Umbilical cord (tissue), 2 donors: ENCODE results near the gene PTGES2. TPM values are rescaled to one million over a fixed set of nuclear protein-coding genes. Genes with fewer than 3 reads are reported as not detected.
"Not testable (repeated sequence)": the region's sequence is repeated elsewhere in the genome, so short reads cannot be mapped to it uniquely, and the experiment has no call there.

Experiments
- DNase-seq: peaks from one replicate; pipeline ENCODE4 v3.0.0-alpha.2; 2015; ENCODE audit warnings: low spot score
- total RNA-seq: library from RNA; depleted of rRNA; stranded (reverse); fragments of >200 nt; gene quantifications from one replicate; pipeline ENCODE4 v1.2.3, GENCODE V29; 2014; ENCODE audit warnings: low replicate concordance; ENCODE audit not compliant: insufficient read depth

The PTGES2 gene
- total RNA-seq, 1 donor from 2014 or later: 26.0 TPM

DNA sequence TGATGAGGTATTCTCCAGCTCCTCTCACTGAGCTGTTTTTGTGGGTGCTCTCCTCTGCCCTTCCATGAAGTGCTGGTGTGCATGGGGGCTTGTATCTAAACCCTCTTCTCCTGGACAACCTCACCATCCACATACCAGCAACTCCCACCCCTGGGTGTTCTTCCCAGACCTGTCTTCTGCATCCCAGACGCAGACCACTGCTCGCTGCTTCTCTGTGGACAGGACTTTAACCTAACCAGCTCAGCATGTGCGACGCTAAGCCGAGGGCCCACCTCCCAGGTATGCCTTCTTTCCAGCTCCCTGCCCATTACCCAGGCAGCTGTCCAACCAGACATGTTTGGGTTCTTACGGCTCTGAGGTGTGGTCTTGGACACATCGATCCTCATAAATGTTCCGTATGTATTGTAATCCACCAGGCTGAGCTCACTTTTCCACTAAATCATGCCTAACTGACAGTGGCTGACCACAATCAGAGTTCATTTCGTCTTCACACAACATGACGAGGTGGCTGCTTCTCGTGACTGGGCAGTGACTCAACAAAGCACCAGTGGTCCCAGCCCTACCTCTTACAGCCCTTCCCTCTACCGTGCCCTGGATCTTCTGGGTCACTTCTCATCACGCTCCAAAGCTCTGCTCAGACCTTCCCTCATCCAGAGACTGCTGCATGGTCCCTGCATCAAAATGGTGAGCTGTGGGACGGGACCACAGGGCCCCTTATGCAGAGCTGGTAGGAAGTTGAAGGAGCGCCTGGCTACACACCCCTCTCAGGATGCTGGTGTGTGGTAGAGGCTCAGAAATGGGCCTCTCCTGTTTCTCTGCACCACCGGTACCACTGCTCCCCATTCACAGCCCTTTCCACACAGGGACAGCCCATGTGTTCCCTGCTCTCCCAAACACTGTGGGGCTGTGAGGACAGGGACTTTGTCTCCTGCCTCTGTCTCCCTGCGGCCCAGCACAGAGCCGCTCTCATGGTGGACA, 9.6 kb upstream of the PTGES2 start:
- DNase-seq: no peak

DNA sequence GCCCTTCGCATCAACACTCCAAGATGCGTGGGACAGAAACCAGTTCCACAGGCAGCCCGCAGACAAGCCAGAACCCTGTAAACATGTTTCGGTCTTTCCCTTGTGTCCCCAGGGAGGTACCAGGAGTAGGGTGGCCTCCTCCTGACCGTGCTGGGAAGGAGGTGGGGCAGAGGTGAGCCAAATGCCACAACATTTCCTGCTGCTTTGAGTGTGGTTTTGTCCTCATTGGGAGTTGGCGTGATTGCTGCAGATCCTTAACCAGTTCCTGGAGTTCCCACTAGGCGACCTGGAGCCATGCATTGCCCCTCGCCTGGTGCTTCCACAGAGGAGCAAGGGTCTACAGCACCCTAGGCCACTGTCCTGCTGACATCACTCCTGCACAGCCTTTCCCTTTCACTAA, 8.0 kb upstream of the PTGES2 start:
- not testable (repeated sequence) for DNase-seq

DNA sequence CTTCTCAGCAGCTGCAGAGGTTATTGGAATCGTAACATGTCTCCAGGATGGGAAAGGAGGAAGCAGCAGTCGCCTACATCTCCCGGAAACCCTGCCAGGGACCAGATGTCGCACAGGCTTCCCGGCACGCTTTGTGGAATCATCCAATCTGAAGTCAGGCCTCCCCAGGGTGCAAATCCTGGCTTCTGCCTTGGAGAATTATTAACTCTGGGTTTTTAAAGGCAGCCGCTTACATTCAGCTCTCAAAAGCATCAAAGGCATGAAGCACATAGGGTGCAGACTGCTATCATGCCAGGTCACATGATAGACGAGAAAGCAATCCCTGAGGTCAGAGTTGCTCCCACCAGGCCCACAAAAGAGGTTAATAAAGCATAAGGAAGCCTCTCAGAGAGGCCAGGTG, 4.6 kb upstream of the PTGES2 start:
- not testable (repeated sequence) for DNase-seq

DNA sequence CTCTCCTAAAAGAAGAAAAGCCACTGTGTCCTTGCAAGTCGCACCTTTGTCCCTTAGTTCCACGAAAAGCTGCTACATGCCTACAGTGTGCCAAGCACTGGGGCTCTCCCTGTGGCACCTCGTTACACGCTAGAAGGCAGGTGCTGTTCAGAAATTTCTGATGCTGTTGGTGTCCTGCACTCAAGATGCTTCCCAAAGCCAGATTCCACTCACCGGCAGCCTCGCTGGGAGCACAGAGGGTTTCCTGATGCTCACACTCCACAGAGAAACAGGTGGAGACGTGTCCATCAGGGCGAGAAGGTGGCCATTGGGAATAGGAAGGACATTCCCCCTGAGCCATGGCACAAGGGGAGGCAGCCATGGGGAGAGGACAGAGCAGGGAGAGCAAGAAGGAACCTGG, 3.8 kb upstream of the PTGES2 start:
- DNase-seq: not testable (repeated sequence)

DNA sequence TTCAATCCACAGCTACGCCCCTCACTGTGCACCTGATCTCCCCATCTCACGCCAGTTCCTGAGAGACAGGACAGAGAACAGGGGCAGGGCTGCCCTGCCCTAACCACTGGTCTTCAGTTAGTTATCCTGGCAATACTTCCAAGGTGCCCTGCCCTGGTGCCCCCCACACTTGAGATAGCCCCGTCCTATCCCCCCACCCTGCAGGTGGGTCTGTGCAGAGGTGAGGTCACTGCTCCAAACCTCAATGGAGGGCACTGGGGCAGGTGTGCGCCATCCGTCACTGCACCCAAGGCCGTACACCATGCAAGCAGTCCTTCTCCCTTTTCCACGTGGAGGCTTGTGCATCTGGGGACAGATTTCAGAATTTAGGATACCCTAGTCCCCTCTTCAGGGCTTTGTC, 3.1 kb upstream of the PTGES2 start:
- DNase-seq: not testable (repeated sequence)

DNA sequence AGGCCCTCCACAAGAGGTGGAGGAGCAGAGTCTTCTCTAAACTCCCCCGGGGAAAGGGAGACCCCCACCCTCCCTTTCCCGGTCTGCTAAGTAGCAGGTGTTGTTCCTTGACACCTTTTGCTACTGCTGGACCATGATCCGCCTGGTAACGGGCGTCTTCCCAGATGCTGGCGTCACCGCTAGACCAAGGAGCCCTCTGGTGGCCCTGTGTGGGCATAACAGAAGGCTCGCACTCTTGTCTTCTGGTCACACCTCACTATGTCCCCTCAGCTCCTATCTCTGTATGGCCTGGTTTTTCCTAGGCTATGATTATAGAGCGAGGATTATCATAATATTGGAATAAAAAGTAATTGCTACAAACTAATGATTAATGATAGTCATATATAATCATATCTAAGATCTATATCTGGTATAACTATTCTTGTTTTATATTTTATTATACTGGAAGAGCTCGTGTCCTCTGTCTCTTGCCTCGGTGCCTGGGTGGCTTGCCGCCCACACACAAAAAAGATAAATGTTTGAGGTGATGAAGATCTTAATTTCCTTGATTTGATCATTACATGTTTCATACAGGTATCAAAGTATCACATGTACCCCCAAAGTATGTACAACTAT, 2.6 kb upstream of the PTGES2 start:
- not testable (repeated sequence) for DNase-seq

DNA sequence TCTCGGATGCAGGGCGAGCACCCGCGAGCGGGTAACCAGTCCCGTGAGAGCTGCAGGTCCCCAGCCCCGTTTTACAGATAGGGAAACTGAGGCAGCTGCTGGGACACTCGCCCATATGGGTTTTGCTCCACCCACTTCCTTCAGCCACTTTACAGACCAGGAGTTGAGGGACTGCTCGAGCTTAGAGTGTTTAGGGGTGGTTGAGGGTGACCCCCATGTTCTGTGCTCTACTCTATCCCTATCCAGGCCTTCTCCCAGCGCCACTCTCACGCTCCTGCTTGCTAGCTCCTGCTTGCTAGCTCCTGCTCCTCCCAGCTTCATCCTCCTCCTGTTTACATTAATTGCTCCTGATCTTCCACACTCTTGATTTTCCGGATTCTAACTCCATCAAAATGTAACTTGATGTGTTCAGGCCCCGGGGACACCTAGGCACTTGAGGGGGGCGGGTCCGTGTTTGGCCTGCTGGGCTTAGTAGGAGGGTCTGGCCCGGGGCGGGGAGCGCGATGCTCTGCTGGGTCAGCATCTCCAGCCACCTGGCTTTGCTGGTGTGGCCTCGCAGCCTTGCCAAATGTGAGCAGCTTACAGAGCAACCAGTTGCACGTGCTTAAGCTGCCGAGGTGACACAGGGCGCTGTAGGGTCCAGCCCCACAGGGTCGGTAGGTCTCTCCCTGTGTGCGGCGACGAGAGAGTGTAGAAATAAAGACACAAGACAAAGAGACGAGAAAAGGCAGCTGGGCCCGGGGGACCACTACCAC, 1.5 kb upstream of the PTGES2 start:
- no peak for DNase-seq

DNA sequence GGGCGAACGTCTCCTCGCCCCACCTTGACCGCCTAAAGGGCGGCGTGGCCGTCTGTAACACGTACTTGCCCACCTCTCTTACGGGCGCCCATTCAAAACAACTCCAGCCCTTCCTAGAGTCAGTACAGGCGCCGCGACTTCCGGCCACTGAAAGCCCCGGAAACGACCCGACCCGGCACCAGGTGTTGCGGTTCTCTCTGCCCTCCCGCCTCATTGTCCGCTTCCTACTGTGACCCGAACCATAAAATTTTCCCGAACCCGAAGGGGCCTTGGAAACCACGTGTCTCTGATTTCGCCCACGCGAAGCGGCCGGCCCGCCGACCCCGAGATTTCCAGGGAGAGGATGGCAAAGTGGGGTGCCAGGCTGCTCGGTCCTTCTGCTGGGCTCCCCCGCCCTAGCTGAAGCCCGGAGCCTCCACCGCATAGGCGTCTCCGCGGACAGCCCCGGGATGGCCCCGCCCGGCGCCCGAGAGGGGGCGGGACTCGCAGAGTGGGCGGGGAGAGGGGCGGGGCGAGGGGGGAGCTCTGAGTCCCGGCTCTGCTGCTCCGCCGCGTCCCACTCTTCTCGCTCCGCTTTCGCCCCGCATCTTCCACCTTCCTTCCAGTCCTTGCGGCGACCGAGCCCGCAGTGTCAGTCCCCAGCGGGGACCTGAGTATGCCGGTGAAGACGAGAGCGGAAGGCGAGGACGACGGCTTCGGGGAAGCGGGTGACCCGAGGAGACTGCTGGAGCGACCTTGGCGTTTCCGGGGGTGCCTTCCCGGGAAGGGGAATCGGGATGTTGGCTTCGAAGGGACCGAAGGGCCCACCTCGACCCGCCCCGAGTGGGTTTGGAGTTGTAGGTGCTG, 684 bp upstream of the PTGES2 start:
- peak; percentile 96 for DNase-seq

DNA sequence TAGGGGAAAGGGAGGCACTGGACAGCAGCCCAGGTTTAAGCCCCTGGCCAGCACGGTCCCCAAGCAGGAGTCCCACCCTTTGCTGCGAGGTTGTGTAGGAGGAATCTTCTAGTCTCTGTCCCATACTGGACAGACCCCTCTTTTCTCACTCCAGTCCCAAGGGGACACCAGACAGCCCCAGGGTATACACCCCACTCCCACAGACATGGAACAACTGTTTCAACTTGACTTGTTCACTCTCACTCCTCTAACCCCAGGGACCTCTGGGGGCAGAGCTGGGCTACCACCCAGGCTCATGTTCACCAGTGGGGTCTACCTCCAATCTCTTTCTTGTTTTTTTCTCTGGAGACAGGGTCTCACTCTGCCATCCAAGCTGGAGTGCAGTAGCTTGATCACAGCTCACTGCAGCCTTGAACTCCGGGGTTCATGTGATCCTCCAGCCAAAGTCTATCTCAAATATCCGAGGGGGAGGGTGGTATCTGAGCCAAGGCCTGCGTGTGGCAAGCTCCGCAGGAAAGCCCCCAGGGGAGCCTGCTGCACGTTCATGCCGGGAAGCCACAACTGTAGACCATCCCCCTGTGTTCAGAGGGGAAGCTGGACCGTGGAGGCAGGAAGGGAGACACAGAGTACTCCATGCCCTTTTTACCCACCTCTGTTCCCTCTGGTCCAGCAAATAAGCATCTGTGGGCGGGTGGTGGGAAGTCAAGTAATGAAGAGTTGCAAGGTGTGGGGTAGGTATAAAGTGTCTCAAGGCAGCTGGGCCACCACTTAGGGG, 1.8 kb downstream of the PTGES2 start:
- DNase-seq: no peak

DNA sequence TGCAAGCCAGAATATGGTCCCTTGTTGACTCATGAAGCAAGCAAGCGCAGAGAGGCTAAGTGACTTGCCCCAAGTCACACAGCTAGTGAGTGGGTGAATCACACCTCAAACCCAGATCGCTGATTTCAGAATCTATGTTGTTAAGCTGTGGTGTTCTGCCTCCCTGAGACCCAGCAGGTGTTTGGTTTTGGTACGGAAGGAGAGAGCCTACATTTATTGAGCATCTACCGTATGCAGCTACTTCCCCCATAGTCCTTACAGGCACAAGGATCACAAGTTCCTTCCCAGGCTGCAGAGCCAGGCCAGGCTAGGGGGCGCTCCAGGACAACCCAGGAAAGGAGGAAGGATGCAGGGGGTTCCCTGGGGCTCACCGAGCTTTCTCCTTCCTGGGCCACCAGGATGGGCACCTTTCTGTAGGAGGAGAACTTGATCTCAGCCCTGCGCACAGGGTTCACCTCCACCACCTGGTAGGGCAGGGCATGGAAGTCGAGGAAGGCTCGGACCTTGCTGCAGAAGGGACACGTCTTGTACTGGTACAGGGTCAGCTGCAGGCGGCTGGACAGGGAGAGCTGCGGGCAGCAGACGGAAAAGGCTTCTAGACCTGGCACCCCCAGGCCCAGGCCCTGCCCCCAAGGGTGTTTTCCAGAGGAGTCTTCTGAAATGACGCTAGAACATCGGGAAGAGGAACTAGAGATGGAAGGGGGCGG, 2.5 kb downstream of the PTGES2 start:
- DNase-seq: no peak

DNA sequence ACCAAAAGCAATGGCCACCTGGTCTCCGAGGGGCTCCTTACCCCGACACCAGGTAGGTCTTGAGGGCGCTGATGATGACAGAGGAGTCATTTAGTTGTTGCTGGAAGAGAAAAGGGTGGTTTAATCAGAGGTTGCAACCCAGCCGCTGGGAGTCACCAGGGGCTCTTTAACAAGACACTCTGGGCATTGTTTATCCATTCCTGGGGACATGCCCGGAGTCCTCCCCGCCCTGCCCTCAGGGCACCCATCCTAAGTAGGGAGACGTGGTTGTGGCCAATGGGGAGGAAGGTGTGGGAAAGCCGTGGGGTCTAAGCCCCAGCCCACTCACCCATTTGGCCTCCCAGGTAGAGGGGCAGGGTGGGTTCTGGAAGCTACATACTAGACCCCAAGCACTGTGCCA, 3.1 kb downstream of the PTGES2 start:
- DNase-seq: no peak

DNA sequence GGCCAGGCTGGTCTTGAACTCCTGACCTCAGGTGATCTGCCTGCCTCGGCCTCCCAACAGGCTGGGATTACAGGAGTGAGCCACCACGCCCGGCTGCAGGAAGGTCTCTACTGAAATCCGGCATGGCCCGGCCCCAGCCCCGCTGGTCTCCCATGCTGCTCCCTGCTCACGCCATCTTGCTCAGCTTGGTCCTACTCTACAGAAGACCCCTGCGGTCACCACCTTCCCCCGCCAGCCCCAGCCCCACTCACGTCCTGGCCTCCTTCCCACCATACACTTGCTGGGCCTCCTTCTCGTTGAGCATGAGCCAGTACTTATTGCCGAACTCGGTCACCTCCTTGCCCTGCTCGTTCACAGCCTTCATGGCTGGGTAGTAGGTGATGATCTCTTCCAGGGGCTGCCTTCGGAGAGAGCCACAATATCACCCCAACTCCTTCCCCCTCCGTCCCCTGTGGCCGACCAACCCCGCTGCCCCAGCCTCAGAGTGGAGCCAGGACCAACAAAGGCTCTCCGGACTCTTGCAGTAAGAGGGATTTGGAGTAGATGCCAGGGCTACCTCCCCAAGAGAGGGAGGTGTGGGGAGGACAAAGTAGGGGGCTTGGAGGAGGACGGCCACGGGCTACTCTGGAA, 4.0 kb downstream of the PTGES2 start:
- DNase-seq: no peak

DNA sequence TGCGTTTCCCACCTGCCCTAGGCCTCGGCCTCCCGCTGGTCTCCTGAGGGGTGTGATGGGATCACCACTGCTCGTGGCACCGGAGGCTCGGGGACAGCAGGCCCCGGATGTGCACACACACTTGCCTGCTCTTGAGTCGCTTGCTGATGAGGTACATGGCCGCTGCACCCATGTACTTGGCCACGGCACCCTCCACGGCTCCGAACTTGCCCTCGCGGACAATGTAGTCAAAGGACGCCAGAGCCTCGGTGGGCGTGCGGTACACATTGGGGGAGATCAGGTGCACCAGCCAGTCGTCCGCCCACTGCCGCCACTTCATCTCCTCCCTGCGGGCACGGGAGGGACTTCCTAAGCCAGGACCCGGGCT, 4.7 kb downstream of the PTGES2 start:
- no peak for DNase-seq

DNA sequence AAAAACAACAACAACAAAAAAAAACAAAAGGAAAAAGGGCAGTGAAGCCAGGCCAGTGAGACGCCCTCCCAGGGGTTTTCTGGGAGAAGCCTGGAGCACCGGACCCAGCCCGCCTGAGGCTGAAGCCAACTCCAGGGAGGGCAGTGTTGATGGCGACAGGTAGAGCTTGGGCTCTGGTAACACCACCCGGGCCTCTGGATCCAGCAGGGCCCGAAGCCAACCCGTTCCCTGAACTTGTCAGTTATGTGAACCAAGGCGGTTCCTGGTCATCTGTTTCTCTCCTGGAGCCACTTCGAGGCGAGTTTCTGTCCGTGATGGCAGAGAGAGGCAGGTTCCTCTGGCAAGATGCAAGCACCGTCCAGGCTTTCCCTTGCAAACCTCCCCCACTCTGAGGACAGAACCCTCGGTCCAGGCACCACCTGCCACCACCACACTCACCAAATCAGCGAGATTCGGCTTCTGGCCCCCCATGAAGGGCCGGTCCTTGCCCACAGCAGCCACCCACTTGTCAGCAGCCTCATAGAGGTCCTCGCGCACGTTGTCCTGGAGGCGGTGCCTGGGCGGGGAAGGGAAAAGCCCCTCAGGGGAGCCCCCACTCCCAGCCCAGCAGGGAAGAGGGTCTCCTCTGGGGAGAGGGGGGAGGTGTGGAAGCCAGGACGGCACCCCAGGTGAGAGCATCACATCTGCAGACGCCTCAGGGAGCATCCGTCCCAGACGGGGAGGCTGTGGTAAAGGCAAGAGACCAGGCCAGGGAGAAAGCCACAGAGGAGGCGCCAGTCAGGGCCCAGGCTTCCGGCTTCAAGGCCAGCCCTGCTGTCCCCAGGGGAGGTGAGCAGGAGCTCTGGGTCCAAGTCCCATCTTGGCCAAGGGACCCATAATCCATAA, 5.4 kb downstream of the PTGES2 start:
- DNase-seq: no peak

DNA sequence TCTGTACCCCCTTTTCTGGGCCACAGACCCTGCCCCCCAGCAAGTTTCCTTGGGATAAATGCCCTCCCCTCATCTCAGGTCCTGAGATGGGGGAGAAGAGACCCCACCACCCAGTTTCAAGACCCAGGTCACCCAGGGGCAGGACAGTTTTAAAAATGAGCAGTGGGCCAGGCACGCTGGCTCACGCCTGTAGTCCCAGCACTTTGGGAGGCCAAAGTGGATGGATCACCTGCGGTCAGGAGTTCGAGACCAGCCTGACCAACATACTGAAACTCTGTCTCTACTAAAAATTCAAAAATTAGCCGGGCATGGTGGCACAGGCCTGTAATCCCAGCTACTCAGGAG, 6.1 kb downstream of the PTGES2 start:
- no peak for DNase-seq

DNA sequence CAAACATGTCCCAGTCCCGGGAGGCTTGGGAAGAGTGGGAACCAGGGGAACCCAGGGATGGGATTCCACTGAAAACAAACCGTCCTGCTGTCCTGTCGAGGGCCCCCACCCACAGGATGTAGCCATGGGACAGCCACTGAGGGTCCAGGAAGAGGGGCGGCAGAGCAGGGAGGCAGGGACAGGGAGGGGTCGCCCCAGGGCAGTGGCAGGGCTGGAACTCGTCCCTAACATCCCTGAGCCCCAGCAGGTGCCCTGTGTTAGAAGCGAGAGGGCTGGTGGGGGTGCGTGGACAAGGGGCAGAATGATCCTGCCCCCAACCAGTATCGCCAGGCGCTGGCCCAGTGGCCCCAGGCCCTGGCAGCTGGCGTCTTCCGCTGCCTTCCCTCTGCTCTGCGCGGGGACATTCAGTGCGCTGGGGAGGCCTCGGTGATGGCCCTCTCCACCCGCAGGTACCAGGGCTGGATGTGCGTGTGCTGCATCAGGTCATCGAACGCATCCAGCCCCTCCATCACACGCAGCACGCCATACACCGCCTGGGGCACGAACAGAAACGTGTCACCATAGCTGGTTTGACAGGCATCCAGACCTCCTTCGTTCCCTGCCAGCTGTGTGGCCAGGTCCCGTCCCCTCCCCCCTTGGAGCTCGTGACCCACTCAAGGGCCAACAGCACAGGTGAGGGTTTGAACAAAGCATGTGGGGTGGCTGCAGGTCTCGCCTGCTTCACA, 6.6 kb downstream of the PTGES2 start:
- no peak for DNase-seq

DNA sequence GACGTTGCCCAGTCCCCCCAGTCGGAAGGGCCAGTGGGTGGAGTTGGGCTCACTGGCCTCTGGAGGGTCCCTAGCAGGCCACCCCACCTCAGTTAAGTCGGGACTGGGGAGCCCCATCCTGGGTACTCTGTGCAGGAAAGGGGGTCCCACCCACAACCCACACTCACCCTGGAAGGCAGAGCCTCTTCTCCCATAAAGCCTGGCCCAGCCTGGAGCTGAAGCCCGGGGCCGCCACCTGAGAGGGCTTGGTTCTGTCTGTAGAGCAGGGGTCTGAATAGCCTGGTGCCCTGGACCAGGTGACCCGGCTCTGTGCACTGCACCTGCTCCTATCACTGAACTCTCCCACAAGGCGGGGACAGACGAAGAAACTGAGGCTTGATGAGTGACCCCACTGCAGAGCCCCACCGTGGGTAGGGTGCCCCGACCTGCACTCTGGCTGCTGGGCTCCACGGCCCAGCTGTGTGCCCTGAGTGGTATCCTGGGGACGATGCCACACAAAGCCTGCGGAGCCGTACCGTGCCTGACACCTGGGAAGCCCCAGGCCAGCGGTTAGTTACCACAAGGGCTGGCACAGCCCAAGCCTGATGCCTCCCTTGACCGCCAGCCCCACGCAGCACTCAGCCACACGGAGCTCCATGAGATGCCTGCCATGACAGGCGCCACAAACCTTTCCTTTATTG, 7.3 kb downstream of the PTGES2 start:
- no peak for DNase-seq
